Measurements from ENCODE around the gene PHKB. TPM values are rescaled to one million over a fixed set of nuclear protein-coding genes. Genes with fewer than 3 reads are reported as not detected.

PHKB gene
- total RNA-seq, 1 donor: 79.3 TPM

DNA sequence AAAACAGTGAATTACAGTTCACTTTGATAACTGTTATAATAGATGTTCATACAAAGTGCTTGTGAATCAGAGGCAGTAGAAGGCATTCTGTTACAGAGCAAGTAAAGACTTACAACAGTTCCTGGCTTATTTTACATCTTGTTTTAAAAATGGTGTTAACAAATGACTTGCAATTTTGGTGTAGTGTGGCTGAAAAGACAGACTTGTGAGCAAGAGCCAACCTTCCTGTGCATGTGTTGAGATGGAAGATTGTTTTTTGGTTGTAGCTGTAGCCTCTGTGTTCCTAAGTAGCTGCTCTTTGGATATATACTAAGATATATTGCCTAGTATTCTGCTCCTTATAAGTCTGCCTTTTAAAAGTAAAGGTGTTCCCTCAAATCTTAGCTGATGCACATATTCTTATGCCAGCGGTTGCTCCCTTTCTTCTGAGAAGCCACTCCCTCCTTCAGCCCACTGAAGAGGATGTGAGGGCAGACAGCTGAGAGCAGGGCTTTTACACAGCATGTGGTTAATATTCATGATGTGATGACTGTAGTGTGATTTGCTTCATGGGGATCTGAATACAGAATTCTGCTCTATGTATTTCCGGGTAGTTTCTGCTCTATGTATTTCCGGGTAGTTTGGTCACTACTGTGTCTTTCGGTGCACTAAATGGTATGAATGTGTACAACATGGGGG lies 182.3 kb downstream of the PHKB start:
- no peak overlapping the region for H3K4me3 ChIP-seq (ENCODE audit: low read depth, low read length)
- TF ChIP-seq, protein P1, sequence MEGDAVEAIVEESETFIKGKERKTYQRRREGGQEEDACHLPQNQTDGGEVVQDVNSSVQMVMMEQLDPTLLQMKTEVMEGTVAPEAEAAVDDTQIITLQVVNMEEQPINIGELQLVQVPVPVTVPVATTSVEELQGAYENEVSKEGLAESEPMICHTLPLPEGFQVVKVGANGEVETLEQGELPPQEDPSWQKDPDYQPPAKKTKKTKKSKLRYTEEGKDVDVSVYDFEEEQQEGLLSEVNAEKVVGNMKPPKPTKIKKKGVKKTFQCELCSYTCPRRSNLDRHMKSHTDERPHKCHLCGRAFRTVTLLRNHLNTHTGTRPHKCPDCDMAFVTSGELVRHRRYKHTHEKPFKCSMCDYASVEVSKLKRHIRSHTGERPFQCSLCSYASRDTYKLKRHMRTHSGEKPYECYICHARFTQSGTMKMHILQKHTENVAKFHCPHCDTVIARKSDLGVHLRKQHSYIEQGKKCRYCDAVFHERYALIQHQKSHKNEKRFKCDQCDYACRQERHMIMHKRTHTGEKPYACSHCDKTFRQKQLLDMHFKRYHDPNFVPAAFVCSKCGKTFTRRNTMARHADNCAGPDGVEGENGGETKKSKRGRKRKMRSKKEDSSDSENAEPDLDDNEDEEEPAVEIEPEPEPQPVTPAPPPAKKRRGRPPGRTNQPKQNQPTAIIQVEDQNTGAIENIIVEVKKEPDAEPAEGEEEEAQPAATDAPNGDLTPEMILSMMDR (IDR thresholded peaks at IDR 0.05; ENCODE audit: insufficient read depth, low read length): no peak
- DNase-seq (ENCODE audit: low read depth): no peak

GRCh38 chr16:47644166-47644565 lies 183.0 kb downstream of the PHKB start:
- TF ChIP-seq, protein P1 (IDR thresholded peaks at IDR 0.05; ENCODE audit: insufficient read depth, low read length): no peak
- no peak overlapping the region for H3K4me3 ChIP-seq (ENCODE audit: low read depth, low read length)
- peak; percentile 86 for DNase-seq (ENCODE audit: low read depth)

DNA sequence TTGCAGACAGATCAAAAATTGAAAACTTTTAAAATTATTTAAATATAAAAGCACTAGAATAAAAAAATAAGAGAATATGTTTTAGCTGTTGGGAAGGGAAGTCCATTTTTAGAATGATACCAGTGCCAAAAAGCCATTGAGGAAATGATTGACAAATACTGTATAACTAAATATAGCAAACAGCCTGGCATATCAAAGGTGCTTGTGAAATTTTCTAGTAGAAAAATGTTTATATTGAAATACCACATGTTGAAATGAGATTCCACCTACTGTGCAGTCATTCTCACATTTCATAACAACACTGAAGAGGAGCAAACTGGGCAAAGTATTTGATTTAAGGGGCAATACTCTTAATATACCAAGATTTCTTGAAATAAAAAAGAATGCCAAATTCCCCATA lies 183.5 kb downstream of the PHKB start:
- DNase-seq (ENCODE audit: low read depth): peak; percentile 31
- TF ChIP-seq, protein P1 (IDR thresholded peaks at IDR 0.05; ENCODE audit: insufficient read depth, low read length): no peak
- no peak overlapping the region for H3K4me3 ChIP-seq (ENCODE audit: low read depth, low read length)

DNA sequence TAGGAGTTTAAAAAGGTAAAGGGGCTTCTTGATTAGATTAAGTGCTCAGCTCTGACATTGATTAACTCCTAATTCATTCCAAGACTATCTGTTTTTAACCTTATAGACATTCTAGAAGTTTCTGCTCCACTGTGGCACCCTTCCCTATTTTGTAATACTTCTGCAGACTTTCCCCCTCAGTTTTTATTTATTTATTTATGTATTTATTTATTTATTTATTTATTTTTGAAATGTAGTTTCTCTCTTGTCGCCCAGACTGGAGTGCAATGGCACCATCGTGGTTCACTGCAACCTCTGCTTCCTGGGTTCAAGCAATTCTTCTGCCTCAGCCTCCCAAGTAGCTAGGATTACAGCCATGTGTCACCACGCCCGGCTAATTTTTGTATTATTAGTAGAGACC lies 185.8 kb downstream of the PHKB start:
- DNase-seq (ENCODE audit: low read depth): no peak
- no peak overlapping the region for H3K4me3 ChIP-seq (ENCODE audit: low read depth, low read length)
- TF ChIP-seq, protein P1 (IDR thresholded peaks at IDR 0.05; ENCODE audit: insufficient read depth, low read length): no peak

DNA sequence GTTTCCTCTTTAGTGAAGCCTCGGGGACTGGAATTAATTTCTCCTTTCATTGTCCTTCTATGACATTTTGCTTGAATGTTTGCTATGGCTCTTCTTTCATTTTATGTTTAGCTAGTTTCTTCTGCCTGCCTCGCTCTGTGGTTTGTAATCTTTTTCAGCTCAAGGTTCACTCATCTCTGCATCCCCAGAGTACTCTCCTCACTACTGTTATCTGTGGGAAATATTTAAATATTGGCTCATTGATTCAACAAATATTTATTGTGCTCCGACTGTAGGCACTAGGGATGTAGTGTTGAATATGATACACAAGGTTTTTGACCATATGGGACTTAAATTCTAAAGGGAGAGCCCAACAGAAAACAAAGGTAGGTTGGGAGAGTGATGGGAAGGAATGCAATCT lies 195.9 kb downstream of the PHKB start:
- no peak overlapping the region for H3K4me3 ChIP-seq (ENCODE audit: low read depth, low read length)
- no peak for DNase-seq (ENCODE audit: low read depth)
- TF ChIP-seq, protein P1 (IDR thresholded peaks at IDR 0.05; ENCODE audit: insufficient read depth, low read length): no peak

DNA sequence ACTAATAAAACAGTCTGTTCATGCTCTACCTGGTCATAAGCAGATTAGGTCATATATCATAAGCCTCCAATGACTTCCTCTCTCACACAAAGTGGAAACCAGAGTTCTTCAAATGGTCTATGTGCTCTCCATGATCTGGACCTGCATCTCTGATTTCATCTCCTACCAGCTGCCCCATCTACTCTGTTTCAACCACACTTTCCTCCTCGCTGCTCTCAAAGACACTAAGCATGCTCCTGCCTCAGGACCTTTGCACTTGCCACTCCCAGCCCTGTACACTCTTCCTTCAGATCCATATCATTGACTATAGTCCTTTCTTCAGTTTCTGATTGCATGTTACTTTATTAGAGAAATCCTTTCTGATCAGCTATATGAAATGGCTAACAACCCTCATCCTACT lies 196.8 kb downstream of the PHKB start:
- TF ChIP-seq, protein P1 (IDR thresholded peaks at IDR 0.05; ENCODE audit: insufficient read depth, low read length): no peak
- H3K4me3 ChIP-seq (ENCODE audit: low read depth, low read length): no peak overlapping the region
- no peak for DNase-seq (ENCODE audit: low read depth)

- TF ChIP-seq, protein P1 (IDR thresholded peaks at IDR 0.05; ENCODE audit: insufficient read depth, low read length): no peak
- no peak overlapping the region for H3K4me3 ChIP-seq (ENCODE audit: low read depth, low read length)
- no peak for DNase-seq (ENCODE audit: low read depth)
Measured at GRCh38 chr16:47660540-47660939, 199.4 kb downstream of the PHKB start.
